K562 (cell line): ENCODE measurements around the gene ALDH9A1. TPM values are rescaled to one million over a fixed set of nuclear protein-coding genes. Genes with fewer than 3 reads are reported as not detected.

ENCODE experiments used
- ATAC-seq: fragments of 200-7000 bp; cut with Tn5 transposase; 3 replicates; pipeline ENCODE4 v1.9.1; 2020; ENCODE audit warnings: moderate library complexity
- BruUV-seq: library from RNA; stranded (reverse); fragments of 400-500 nt; replicated peaks from 2 replicates; lab custom pipeline; 2021; lab: Mats Ljungman, UMichigan
- CTCF ChIA-PET: fragments of 300-600 bp; formaldehyde crosslinking; extraction: SDS; loops from one replicate; lab custom pipeline; 2021; ENCODE audit warnings: low intra/inter-chr PET ratio; lab: Yijun Ruan, JAX
- POLR2A ChIA-PET: fragments of 300-600, 350-650 bp; sonication (Branson Sonifier 250); formaldehyde crosslinking; extraction: SDS; loops from one replicate; lab custom pipeline; 2021; ENCODE audit warnings: antibody characterized with exemption, inconsistent platforms; lab: Yijun Ruan, JAX
- DNase-seq, 4 experiments: peaks; one replicate each; pipeline versions ENCODE4 v3.0.0 to v3.0.0-alpha.2; 2011 to 2018; ENCODE audit warnings: low spot score in 3 of 4, mixed read lengths in 3 of 4; ENCODE audit errors: extremely low read depth in 1 of 4
- FAIRE-seq: peaks from 2 replicates; lab custom pipeline; 2011; peaks lifted over from hg19 to GRCh38; lab: Jason Lieb, UNC
- H2AFZ ChIP-seq: 2 replicates; pipeline ENCODE4 v1.6.0; 2011; ENCODE audit warnings: low read depth, low read length, control low read depth, inconsistent platforms
- H3K27ac ChIP-seq: fragments of 200-600 bp; 3 replicates; pipeline ENCODE4 v1.8.0; 2011; ENCODE audit warnings: low read depth, mild to moderate bottlenecking, control low read depth, inconsistent platforms, low read length, moderate library complexity, mixed read lengths; ENCODE audit errors: extremely low read depth
- H3K27me3 ChIP-seq, 2 experiments: fragments of 300-600 bp in 1 of 2; 2 replicates in 1 of 2; 3 replicates in 1 of 2; pipeline versions ENCODE4 v1.6.0 to v1.8.0; 2011; ENCODE audit warnings: inconsistent platforms in 2 of 2, low read length in 2 of 2, mild to moderate bottlenecking in 1 of 2, mixed read lengths in 1 of 2, moderate library complexity in 1 of 2; ENCODE audit not compliant: control insufficient read depth in 2 of 2, insufficient read depth in 2 of 2
- H3K36me3 ChIP-seq: fragments of 300-600 bp; 3 replicates; pipeline ENCODE4 v1.8.0; 2011; ENCODE audit warnings: mild to moderate bottlenecking, low read length, inconsistent platforms; ENCODE audit not compliant: control insufficient read depth, insufficient read depth
- H3K4me1 ChIP-seq, 2 experiments: fragments of 200-600 bp in 1 of 2; replicated peaks in 1 of 2; 2 replicates in 1 of 2; 3 replicates in 1 of 2; pipeline versions ENCODE4 v1.5.1 to v1.8.0; 2011; ENCODE audit warnings: inconsistent platforms in 2 of 2, low read length in 2 of 2, mild to moderate bottlenecking in 1 of 2, mixed read lengths in 1 of 2, moderate library complexity in 1 of 2; ENCODE audit not compliant: control insufficient read depth in 2 of 2, insufficient read depth in 2 of 2
- H3K4me2 ChIP-seq: 2 replicates; pipeline ENCODE4 v1.6.1; 2011; ENCODE audit warnings: low read length, control low read depth, inconsistent platforms, mixed read lengths; ENCODE audit not compliant: insufficient read depth
- H3K4me3 ChIP-seq: fragments of 200-600 bp; sonication (generic), shearing (Covaris generic); 2 replicates; pipeline ENCODE4 v1.5.1; 2016; ENCODE audit warnings: control low read depth, inconsistent platforms
- H3K79me2 ChIP-seq: fragments of 200-600 bp; 3 replicates; pipeline ENCODE4 v1.8.0; 2011; ENCODE audit warnings: low read length, inconsistent platforms; ENCODE audit not compliant: control insufficient read depth, insufficient read depth
- H3K9ac ChIP-seq, 2 experiments: 2 replicates each; pipeline versions ENCODE4 v1.6.0 to v1.6.1; 2011; ENCODE audit warnings: low read depth in 2 of 2, low read length in 2 of 2, control low read depth in 1 of 2, inconsistent platforms in 1 of 2, mild to moderate bottlenecking in 1 of 2, mixed read lengths in 1 of 2; ENCODE audit not compliant: insufficient read depth in 1 of 2
- H3K9me1 ChIP-seq: one replicate; pipeline ENCODE4 v1.6.0; 2011; ENCODE audit warnings: inconsistent platforms, mild to moderate bottlenecking, low read length, moderate library complexity; ENCODE audit not compliant: control insufficient read depth, insufficient read depth
- H3K9me3 ChIP-seq: replicated peaks from 2 replicates; pipeline ENCODE4 v1.5.1; 2011; ENCODE audit warnings: low read depth, low read length, inconsistent platforms; ENCODE audit not compliant: control insufficient read depth, insufficient read depth
- H4K20me1 ChIP-seq: replicated peaks from 2 replicates; pipeline ENCODE4 v1.6.1; 2011; ENCODE audit warnings: low read length, inconsistent platforms, mixed read lengths; ENCODE audit not compliant: control insufficient read depth, insufficient read depth
- ARID3B ChIP-seq: fragments of 250-450 bp; sonication (Bioruptor Pico); IDR thresholded peaks from 2 replicates; pipeline ENCODE4 v1.4.0; 2020; ENCODE audit warnings: borderline replicate concordance
- C11orf30 ChIP-seq: fragments of 450-650 bp; IDR thresholded peaks from 2 replicates; pipeline ENCODE4 v1.6.1; 2016; ENCODE audit warnings: low read depth, mild to moderate bottlenecking
- ESRRB ChIP-seq: fragments of 250-450 bp; sonication (Bioruptor Pico); IDR thresholded peaks from 2 replicates; pipeline ENCODE4 v1.5.0; 2020; ENCODE audit warnings: mild to moderate bottlenecking, moderate library complexity, borderline replicate concordance
- MAFG ChIP-seq: fragments of 450-650 bp; conservative IDR thresholded peaks from 2 replicates; pipeline ENCODE4 v1.6.1; 2016; ENCODE audit warnings: missing genetic modification characterization, missing compliant biosample characterization
- MCM3 ChIP-seq: fragments of 450-650 bp; IDR thresholded peaks from 2 replicates; pipeline ENCODE4 v1.6.1; 2016
- NEUROD1 ChIP-seq: fragments of 150-350 bp; IDR thresholded peaks from 2 replicates; pipeline ENCODE4 v1.6.1; 2014; ENCODE audit warnings: borderline replicate concordance, low read length, low read depth; ENCODE audit not compliant: partially characterized antibody
- PURB ChIP-seq: sonication (generic); formaldehyde crosslinking; IDR thresholded peaks from 2 replicates; pipeline ENCODE4 v1.9.0; 2021; ENCODE audit warnings: low read depth, mild to moderate bottlenecking, missing genetic modification reagents
- RBM14 ChIP-seq: fragments of 200-400 bp; formaldehyde crosslinking; IDR thresholded peaks from 2 replicates; pipeline ENCODE4 v1.6.1; 2018; ENCODE audit warnings: low read depth, mild to moderate bottlenecking, low read length, moderate library complexity, borderline replicate concordance; ENCODE audit not compliant: insufficient read depth
- SOX6 ChIP-seq: fragments of 450-650 bp; IDR thresholded peaks from 2 replicates; pipeline ENCODE4 v1.6.1; 2014; ENCODE audit warnings: mild to moderate bottlenecking
- ZBTB34 ChIP-seq: fragments of 250-450 bp; sonication (Bioruptor Pico); IDR thresholded peaks from 2 replicates; pipeline ENCODE4 v1.8.0; 2021; ENCODE audit warnings: mild to moderate bottlenecking, moderate library complexity
- ZNF12 ChIP-seq: sonication (generic); formaldehyde crosslinking; IDR thresholded peaks from 2 replicates; pipeline ENCODE4 v1.4.0; 2020; ENCODE audit warnings: mild to moderate bottlenecking, missing genetic modification reagents
- ZNF282 ChIP-seq: sonication (generic); formaldehyde crosslinking; IDR thresholded peaks from 2 replicates; pipeline ENCODE4 v1.8.1; 2023; ENCODE audit warnings: missing genetic modification reagents
- ZNF316 ChIP-seq: fragments of 450-650 bp; IDR thresholded peaks from 2 replicates; pipeline ENCODE4 v1.6.1; 2016
- ZNF445 ChIP-seq: fragments of 250-450 bp; sonication (Bioruptor Pico); IDR thresholded peaks from 2 replicates; pipeline ENCODE4 v1.4.0; 2020; ENCODE audit warnings: low read depth, mild to moderate bottlenecking, moderate library complexity
- ZNF699 ChIP-seq: fragments of 250-450 bp; sonication (Bioruptor Pico); IDR thresholded peaks from 2 replicates; pipeline ENCODE4 v1.8.0; 2021; ENCODE audit warnings: mild to moderate bottlenecking, moderate library complexity; ENCODE audit not compliant: insufficient replicate concordance
- ZNF785 ChIP-seq: fragments of 250-450 bp; sonication (Bioruptor Pico); IDR thresholded peaks from 2 replicates; pipeline ENCODE4 v1.4.0; 2020; ENCODE audit warnings: mild to moderate bottlenecking
- WGBS: fragments of 100-300 bp; shearing (Covaris generic); methylation state at CpG from one replicate; pipeline ENCODE4 v1.1.6; 2016; ENCODE audit warnings: low coverage, mixed read lengths; ENCODE audit not compliant: insufficient coverage; ENCODE audit errors: missing lambda C conversion rate; 5-methylcytosine and 5-hydroxymethylcytosine counted together
- in situ Hi-C: fragments of 300-500 bp; cut with MboI; formaldehyde crosslinking; loops from 4 replicates; pipeline ENCODE4 v1.15.0; 2018; ENCODE audit warnings: inconsistent platforms, mixed read lengths
- intact Hi-C: fragments of 100-400 bp; cut with micrococcal nuclease; formaldehyde crosslinking; loops from 2 replicates; pipeline ENCODE4 v1.14.2; 2022
- polyA plus RNA-seq, 8 experiments: library from polyadenylated mRNA; depleted of rRNA in 4 of 8; stranded (reverse) in 5 of 8; unstranded in 3 of 8; fragments of >200 nt; fragmentation: Nextera tagmentation in 2 of 8; fragmentation: Illumina TruSeq in 1 of 8; extraction: Ambion mirVana in 2 of 8; extraction: Trizol in 1 of 8; gene quantifications; 2 replicates each; pipeline versions ENCODE4 v1.2.1 to v1.2.3, GENCODE V29; 2011 to 2014; ENCODE audit warnings: inconsistent platforms in 1 of 8, missing spikeins in 1 of 8
- total RNA-seq, 7 experiments: library from RNA; depleted of rRNA in 6 of 7; stranded (reverse); fragments of >200 nt in 6 of 7; fragmentation: Illumina TruSeq in 2 of 7; extraction: Trizol in 2 of 7; gene quantifications; 2 replicates each; pipeline versions ENCODE4 v1.2.1 to v1.2.3, GENCODE V29; 2011 to 2021; ENCODE audit warnings: low replicate concordance in 1 of 7
- TF ChIP-seq, protein P1 (sequence below): fragments of 250-450 bp; sonication (Bioruptor Pico); IDR thresholded peaks from 2 replicates; pipeline ENCODE4 v1.4.0; 2020
- TF ChIP-seq, protein P2 (sequence below): fragments of 450-650 bp; conservative IDR thresholded peaks from 2 replicates; pipeline ENCODE4 v1.6.1; 2016; ENCODE audit warnings: missing genetic modification characterization, low read depth, mild to moderate bottlenecking, missing compliant biosample characterization, moderate library complexity

The ALDH9A1 gene
- total and polyA plus RNA-seq, 9 of the 15 experiments (the other 6 are each of a cell fraction or from before 2014, with no cell fraction given), result 26.5 to 54.3 (median 39.2) TPM

DNA sequence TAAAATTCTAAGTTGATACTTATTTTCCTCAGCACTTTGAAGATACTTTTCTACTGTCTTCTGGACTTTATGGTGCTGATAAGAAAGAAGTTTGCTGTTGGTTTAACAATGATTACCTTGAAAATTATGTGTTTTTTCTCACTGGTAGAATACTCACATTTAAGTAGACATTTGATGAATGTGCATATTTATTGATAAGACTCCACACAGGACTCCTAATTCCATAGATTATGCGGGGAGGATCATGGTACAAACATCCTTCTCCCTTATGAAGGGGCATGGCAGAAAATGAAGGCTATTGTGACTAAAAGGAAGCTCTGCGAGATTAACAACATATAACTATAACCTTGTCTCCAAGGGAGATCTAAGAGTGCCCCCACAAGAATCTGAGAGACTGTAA, 28.5 kb upstream of the ALDH9A1 start:
- Histone ChIP-seq H3K27ac (no peak overlapping the region), H3K9ac (no peak overlapping the region), H3K4me1 (no peaks in the 10 kb centered on the region), H3K9me3 (no peaks in the 10 kb centered on the region), H3K9me1 (no peaks in the 10 kb centered on the region), H3K36me3 (peaks cover 30% of the 10 kb centered on the region), H2AFZ (no peak overlapping the region), H3K4me3 (no peak overlapping the region), H3K4me2 (no peak overlapping the region), H4K20me1 (no peaks in the 10 kb centered on the region), H3K27me3 (no peaks in the 10 kb centered on the region), H3K79me2 (no peaks in the 10 kb centered on the region)
- in situ Hi-C loops, result no loop called here
- no peak for ATAC-seq
- WGBS, result 76% methylated on average over 2 of the region's 2 CpGs
- ChIA-PET CTCF (no interaction called here), POLR2A (interaction anchor here (0.6 kb wide), 1 partner anchor 10 kb away, joined by 3 read pairs; no protein-coding TSS in a partner anchor)
- DNase-seq, result no peak
- intact Hi-C loops, result no loop called here
- no TSS peak for BruUV-seq
- FAIRE-seq, result no peak
- TF ChIP-seq ZNF785 (CRISPR knock-in tag), result no peak
- TF ChIP-seq SOX6, result no peak
- no peak for TF ChIP-seq ZBTB34 (CRISPR knock-in tag)
- peak; percentile 34; the same call in 1 of the 2 replicates for TF ChIP-seq C11orf30
- no peak for TF ChIP-seq ARID3B (CRISPR knock-in tag)
- no peak for TF ChIP-seq RBM14
- no peak for TF ChIP-seq NEUROD1
- TF ChIP-seq ESRRB (CRISPR knock-in tag), result no peak
- TF ChIP-seq, protein P1, sequence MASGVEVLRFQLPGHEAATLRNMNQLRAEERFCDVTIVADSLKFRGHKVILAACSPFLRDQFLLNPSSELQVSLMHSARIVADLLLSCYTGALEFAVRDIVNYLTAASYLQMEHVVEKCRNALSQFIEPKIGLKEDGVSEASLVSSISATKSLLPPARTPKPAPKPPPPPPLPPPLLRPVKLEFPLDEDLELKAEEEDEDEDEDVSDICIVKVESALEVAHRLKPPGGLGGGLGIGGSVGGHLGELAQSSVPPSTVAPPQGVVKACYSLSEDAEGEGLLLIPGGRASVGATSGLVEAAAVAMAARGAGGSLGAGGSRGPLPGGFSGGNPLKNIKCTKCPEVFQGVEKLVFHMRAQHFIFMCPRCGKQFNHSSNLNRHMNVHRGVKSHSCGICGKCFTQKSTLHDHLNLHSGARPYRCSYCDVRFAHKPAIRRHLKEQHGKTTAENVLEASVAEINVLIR (CRISPR knock-in tag), result no peak
- TF ChIP-seq MCM3, result no peak
- TF ChIP-seq ZNF282 (CRISPR knock-in tag), result no peak
- no peak for TF ChIP-seq ZNF445 (CRISPR knock-in tag)
- no peak for TF ChIP-seq ZNF699 (CRISPR knock-in tag)
- TF ChIP-seq, protein P2, sequence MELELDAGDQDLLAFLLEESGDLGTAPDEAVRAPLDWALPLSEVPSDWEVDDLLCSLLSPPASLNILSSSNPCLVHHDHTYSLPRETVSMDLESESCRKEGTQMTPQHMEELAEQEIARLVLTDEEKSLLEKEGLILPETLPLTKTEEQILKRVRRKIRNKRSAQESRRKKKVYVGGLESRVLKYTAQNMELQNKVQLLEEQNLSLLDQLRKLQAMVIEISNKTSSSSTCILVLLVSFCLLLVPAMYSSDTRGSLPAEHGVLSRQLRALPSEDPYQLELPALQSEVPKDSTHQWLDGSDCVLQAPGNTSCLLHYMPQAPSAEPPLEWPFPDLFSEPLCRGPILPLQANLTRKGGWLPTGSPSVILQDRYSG (tag), result no peak
- TF ChIP-seq PURB (CRISPR knock-in tag), result no peak
- 0 out of 2 replicates have a peak, but pooled peaks have one; percentile 24 for TF ChIP-seq MAFG (tag)
- TF ChIP-seq ZNF12 (CRISPR knock-in tag), result no peak
- TF ChIP-seq ZNF316, result peak; percentile 63
